GM18861 (cell line): ENCODE measurements around the gene ID1.
"Not testable (repeated sequence)": the region's sequence is repeated elsewhere in the genome, so short reads cannot be mapped to it uniquely, and the experiment has no call there.

Experiments
- ATAC-seq: cut with Tn5 transposase; IDR thresholded peaks from one replicate; pipeline ENCODE4 v1.9.1; 2021; ENCODE audit not compliant: unreplicated experiment

The ID1 gene

DNA sequence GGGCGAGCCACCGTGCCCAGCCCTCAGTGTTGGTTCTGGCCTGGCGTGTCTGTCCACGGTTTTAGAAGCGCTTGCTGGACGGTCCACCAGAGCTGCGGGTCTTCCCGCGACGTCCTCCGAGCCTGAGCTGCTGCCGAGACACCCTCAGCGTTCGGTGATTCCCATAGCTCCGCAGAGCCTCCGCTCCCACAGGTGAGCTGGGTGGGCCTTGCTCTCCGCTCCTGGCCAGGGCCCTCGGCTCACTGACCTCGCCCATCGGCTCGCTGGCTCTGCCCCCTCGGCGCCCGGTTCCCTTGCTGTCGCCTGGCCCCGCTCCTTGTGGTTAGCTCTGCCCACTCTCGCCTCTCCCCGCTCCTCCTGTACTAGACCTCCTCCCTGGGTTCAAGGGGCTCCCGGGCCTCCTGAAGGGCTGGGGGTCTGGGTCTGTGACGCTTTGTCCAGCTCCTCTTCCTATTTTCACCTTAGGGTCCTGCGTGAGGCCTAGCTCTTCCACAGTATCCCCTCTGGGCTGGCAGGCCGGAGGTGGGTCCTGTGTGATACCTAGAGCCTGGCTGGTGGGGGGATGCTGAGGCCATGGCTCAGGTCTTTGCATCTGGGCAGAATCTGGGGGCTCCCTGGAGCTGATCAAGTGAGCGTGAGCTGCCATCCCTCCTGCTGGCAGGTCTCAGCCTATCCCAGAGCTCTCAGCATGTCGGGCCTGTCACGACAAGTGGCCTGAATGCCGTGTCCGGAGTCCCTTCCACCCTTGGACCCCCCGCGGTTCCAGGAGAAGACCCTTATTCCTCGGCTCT lies 27.7 kb downstream of the ID1 start:
- ATAC-seq: no peak

DNA sequence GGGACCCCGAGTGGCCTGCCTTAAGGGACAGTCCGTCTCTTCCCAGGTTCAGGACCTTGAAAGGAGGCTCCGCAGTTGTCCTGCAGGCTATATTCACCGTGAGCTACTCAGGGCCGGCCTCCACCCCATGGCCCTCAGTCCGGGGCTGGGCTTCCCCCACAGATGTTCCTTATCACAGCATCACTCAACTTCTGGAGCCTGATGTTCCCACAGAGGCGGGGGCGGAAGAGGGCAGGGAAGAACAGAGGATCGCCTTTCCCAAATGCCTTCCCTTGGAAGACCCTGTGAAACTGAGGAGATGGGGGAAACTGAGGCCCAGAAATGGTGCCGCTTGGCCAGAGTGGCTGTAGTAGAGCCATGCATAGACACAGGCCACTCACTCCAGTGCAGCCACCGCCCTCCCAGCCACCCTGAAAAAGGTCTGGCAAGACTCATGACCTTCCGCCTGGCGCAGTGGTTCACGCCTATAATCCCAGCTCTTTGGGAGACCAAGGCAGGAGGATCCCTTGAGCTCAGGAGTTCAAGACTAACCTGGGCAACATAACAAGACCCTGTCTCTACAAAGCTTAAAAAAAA lies 28.3 kb downstream of the ID1 start:
- ATAC-seq: no peak

DNA sequence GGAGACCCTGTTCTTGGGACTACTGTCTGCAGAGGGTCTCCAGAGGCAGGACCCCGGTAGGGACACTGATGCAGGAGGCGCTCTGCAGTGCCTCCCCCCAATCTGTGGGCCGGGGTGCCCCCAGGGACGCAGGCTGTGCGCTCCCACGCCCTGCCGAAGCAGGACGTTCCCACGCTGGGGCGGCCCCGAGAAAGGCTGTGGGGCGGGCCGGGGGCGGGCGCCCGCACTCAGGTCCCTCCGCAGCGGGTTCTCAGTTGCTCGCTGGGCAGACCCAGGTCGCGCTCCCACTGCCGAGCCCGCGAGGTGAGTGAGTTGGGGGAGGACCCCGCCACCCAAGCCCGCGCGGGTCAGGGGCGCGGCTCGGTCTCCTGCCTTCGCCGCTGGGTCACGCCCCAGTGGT lies 32.6 kb downstream of the ID1 start, which contains the start of gene COX4I2:
COX4I2 (plus strand) TSS at position 253 of the 400 bp plus-strand sequence. CDS start 1,106 bp downstream, outside the sequence.
- no peak for ATAC-seq

DNA sequence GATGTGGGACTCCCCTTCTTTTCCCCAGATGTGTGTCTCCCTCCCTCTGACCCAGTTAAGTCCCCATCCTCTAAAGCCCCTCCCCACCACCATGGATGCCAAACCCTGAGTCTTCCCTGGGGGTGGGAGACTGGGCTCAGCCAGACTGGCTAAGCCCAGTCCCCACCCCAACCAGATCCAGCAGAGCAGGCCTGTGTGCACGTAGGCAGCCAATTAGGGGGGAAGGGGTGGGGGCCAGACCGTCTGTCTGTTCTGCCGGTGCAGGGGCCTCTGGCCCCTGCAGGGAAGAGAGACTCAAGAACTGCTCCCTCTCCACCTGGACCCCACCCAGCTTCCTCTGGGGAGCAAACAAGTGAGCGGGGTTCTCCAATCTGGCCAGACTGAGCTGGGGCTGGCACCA lies 33.2 kb downstream of the ID1 start:
- no peak for ATAC-seq

DNA sequence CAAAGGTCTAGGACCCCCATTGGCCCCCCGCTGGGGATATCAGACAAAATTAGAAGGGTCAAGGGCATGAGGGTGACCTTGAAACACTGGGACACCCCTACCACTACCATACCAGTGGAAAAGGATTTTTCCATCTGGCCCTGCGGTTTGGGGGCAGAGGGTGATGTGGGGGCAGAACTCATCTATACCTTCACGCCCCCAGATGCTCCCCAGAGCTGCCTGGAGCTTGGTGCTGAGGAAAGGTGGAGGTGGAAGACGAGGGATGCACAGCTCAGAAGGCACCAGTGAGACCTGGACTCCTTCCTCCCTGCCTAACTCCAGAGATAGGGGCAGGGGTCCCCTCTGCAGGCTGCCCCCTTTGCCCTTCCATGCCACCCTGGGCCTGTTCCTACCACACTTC lies 33.7 kb downstream of the ID1 start:
- ATAC-seq: no peak

DNA sequence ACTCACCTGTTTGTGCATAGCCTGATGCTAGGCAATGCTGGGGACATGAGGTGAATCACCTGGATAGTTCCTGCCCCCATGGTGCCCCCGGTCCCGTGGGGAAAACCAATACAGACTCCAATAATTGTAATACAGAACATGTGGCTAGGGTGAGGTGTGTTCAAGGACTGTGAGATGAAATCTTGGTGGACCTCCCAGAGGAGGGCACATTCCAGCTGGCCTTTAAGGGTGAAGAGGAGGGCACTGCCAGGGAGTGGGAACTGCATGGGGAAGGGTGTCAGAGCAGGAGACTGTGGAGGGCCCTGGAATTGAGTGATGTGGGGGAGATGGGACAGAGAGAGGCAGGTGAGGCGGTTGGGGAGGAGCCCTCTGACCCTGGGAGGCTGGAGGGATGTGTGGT lies 35.2 kb downstream of the ID1 start:
- no peak for ATAC-seq

DNA sequence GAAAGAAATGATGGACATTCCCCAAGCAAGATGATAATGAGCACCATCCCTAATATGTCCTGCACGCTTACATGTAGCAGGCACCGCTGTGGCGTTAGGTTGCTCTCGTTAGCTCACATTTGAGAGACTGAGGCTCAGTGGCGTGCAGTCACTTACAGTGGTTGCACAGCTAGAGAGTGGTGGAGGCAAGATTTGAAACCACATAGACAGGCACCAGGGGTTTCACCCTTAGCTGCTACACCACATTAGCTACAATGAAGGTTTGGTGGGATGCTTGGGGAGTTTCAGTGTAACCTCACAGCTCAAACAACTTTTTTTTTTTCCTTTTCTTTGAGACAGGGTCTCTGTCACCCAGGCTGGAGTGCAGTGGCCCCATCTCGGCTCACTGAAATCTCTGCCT lies 36.3 kb downstream of the ID1 start:
- ATAC-seq: no peak

DNA sequence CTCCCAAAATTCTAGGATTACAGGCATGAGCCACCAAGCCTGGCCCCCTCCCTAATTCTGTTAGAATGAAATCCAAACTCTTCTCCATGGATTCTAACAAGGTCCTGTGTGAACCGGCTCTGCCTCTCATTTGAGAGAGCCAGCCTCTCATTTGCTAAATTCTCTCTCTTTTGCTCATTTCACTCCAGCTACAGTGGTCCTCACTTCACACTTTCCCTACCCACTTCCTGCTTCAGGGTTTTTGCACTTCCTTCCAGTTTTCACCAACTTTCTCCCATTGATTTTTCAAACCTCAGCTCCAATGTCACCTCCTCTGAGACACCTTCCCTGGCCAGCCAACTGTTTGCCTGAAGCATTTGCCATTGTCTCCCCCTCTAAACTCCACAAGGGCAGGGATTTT lies 37.7 kb downstream of the ID1 start:
- ATAC-seq: no peak

DNA sequence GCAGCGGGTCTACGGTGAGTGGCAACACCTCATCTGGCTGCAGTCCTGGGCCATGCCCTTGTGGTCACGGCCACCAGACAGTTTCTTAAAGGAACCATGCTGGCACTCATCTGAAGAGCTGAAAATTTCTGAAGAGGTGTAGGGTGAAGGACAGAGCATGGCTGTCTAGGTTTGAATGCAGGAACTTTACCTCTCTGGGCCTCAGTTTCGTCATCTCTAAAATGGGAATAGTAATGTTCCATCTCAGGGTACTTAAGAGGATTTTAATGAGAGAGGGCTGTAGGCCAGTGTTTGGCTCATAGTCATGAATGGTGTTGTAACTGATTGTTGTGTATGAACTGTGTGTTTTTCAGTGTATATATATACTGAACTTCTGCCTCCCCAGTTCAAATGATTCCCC lies 38.4 kb downstream of the ID1 start:
- no peak for ATAC-seq

DNA sequence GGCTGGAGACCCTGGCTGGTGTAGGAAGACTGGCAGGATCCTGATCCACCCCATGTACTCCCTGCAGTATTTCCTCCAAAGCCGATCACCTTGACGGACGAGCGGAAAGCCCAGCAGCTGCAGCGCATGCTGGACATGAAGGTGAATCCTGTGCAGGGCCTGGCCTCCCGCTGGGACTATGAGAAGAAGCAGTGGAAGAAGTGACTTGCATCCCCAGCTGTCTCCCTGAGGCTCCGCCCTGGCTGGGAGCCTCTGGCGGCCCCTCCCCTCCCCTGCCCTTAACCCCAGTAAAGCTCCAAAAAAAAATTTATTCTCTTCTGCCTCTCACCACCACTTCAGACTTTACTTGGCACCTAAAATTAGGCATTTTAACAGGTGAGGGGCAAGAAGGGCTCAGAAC lies 39.6 kb downstream of the ID1 start:
- no peak for ATAC-seq

DNA sequence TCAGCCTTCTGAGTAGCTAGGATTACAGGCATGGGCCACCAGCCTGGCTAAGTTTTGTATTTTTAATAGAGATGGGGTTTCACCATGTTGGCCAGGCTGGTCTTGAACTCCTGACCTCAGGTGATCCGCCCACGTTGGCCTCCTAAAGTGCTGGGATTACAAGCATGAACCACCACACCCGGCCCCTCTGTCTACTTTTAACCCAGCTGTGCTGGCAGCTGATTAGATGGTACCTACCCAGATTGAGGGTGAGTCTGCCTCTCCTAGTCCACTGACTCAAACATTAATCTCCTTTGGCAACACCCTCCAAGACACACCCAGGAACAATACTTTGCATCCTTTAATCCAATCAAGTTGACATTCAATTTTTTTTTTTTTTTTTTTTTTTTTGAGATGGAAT lies 43.0 kb downstream of the ID1 start:
- ATAC-seq: not testable (repeated sequence)

DNA sequence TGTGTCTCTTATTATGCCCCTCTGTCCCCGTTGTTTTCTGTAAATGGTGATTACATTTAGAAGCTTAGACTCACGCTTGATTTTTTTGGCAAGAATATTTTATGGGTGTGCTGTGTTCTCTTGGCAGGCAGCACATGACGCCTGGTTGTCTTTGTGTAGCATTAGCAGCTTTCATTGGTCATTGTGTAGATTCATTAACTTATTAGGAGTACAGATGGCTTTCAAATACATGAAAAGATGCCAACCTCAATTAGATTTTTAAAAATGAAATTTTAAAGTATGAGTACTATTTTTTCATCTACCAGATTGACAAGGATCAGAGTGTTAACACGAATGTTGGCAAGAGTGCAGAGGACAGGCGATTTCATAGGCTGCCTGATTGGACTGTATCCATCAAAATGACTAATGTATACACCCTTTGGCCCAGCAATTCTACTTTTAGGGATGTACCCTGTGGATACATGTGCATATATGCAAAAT lies 47.9 kb downstream of the ID1 start:
- no peak for ATAC-seq

DNA sequence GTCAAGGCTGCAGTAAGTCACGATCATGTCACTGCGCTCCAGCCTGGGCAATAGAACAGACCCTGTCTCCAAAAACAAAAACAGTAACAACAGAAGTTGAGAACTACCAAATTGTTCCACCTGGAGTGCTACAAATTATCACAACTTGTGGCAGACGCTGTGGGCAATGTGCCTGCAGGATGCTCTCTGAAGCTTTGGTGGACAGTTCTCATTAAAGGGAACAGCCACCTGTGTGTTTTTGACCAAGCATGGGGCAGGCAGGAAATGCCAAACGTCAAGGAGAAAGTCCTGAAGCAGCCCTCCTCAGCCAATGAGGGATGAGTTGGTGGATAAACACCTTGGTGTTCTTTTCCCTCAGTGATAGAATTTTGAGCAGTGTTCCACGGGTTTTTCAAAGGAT lies 48.5 kb downstream of the ID1 start:
- no peak for ATAC-seq

DNA sequence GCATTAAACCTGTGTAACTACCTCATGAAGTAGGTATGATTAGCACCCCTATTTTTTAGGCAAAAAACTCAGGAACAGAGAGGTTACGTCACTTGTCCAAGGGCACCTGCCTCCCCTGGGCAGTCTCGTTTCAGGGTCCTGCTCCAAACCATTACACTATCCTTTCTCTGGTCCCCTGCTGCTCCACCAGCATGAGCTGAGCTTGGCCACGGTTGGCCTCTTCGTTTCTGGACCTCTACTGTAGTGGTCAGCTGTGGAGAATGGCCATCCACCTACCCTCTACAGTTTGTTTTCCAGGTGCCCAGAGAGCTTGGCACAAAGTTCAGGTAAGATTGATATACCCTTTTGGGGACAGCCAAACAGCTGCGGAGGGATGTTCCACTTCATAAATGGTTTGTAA lies 49.4 kb downstream of the ID1 start:
- ATAC-seq: no peak
